Right ventricle myocardium superior (tissue), 1 donor: ENCODE results near the gene RNU2-1. TPM values are rescaled to one million over a fixed set of nuclear protein-coding genes. Genes with fewer than 3 reads are reported as not detected.
"Not testable (repeated sequence)": the region's sequence is repeated elsewhere in the genome, so short reads cannot be mapped to it uniquely, and the experiment has no call there.

Experiments used
- ATAC-seq: fragments of 200-7000 bp; cut with Tn5 transposase; one replicate; pipeline ENCODE4 v1.9.1; 2020; ENCODE audit warnings: mild to moderate bottlenecking; ENCODE audit not compliant: poor library complexity
- DNase-seq: peaks from one replicate; pipeline ENCODE4 v3.0.0-alpha.2; 2020
- intact Hi-C: fragments of 100-400 bp; cut with DNase I; formaldehyde crosslinking; loops from one replicate; pipeline ENCODE4 v1.11.2; 2022
- long read RNA-seq: library from polyadenylated mRNA; unstranded; transcript quantifications from one replicate; pipeline ENCODE4 v2.0.0, GENCODE V29; 2021
- total RNA-seq: library from RNA; stranded (reverse); fragmentation: NEBNext Ultra II Directional; extraction: Animal tissue kit (Norgen Biotek cat#: 25700); gene quantifications from one replicate; pipeline ENCODE4 v1.2.1, GENCODE V29; 2021
- donor health status: DM: no; HTN: yes; CAD: no; lungs with severe emphysema.

RNU2-1 gene
- total RNA-seq: 9,490 TPM
- long read RNA-seq: 0 reads

- intact Hi-C loops, DNase-seq, ATAC-seq: not testable (repeated sequence)
Observed at GRCh38 chr17:43233877-43234276, at the start of gene RNU2-1. TSS of gene RNU2-1 (minus strand) at chr17:43233977.

- DNase-seq, intact Hi-C loops, ATAC-seq: not testable (repeated sequence)
Observed at GRCh38 chr17:43272914-43273313, 39.1 kb upstream of the RNU2-1 start.

- DNase-seq, ATAC-seq, intact Hi-C loops: not testable (repeated sequence)
Observed at GRCh38 chr17:43272483-43272882, 38.7 kb upstream of the RNU2-1 start.

GRCh38 chr17:43270552-43271504 is 37.1 kb upstream of the RNU2-1 start:
- ATAC-seq, intact Hi-C loops, DNase-seq: not testable (repeated sequence)

GRCh38 chr17:43246456-43246855 is 12.7 kb upstream of the RNU2-1 start:
- intact Hi-C loops, ATAC-seq, DNase-seq: not testable (repeated sequence)

GRCh38 chr17:43240596-43241352 is 7.0 kb upstream of the RNU2-1 start:
- ATAC-seq, intact Hi-C loops, DNase-seq: not testable (repeated sequence)

- ATAC-seq, DNase-seq, intact Hi-C loops: not testable (repeated sequence)
Observed at GRCh38 chr17:43239597-43239996, 5.8 kb upstream of the RNU2-1 start.

GRCh38 chr17:43233263-43233662 is 514 bp downstream of the RNU2-1 start:
- intact Hi-C loops, ATAC-seq, DNase-seq: not testable (repeated sequence)

- intact Hi-C loops, DNase-seq, ATAC-seq: not testable (repeated sequence)
Observed at GRCh38 chr17:43232021-43232699, 1.6 kb downstream of the RNU2-1 start.

GRCh38 chr17:43231205-43232020 is 2.4 kb downstream of the RNU2-1 start:
- ATAC-seq, DNase-seq, intact Hi-C loops: not testable (repeated sequence)

- DNase-seq, intact Hi-C loops: not testable (repeated sequence)
- ATAC-seq: peak; percentile 27
Observed at GRCh38 chr17:43228020-43228782, 5.6 kb downstream of the RNU2-1 start, which contains the start of gene CCDC200. TSS of gene CCDC200 (minus strand) at chr17:43228623. CDS start at chr17:43228554, 69 bp downstream.

- no peak for DNase-seq
- intact Hi-C loops: no loop called here
- no peak for ATAC-seq
Observed at GRCh38 chr17:43226393-43226792, 7.4 kb downstream of the RNU2-1 start.

- ATAC-seq (no peak), DNase-seq (no peak)
- intact Hi-C loops: no loop called here
Observed at GRCh38 chr17:43224146-43224705, 9.6 kb downstream of the RNU2-1 start.

GRCh38 chr17:43220511-43221125 is 13.2 kb downstream of the RNU2-1 start:
- ATAC-seq (no peak), DNase-seq (no peak)
- intact Hi-C loops: no loop called here

- intact Hi-C loops: no loop called here
- DNase-seq (no peak), ATAC-seq (no peak)
Observed at GRCh38 chr17:43219746-43220380, 13.9 kb downstream of the RNU2-1 start.

- no peak for ATAC-seq
- DNase-seq: no peak
- intact Hi-C loops: no loop called here
Observed at GRCh38 chr17:43219001-43219400, 14.8 kb downstream of the RNU2-1 start.
